Esophagus muscularis mucosa (tissue), 4 donors: ENCODE data around the gene FGF12.

Experiments used
- CTCF ChIP-seq, 3 experiments: fragments of 200-600 bp in 2 of 3; fragments of 450-650 bp in 1 of 3; sonication (generic) in 2 of 3; IDR thresholded peaks; one replicate each; pipeline ENCODE4 v1.5.1; 2017 to 2019; ENCODE audit warnings: antibody characterized with exemption in 3 of 3, mild to moderate bottlenecking in 2 of 3, moderate library complexity in 1 of 3
- EP300 ChIP-seq: sonication (generic); formaldehyde crosslinking; IDR thresholded peaks from one replicate; pipeline ENCODE4 v1.6.1; 2017; ENCODE audit warnings: antibody characterized with exemption
- POLR2A ChIP-seq: fragments of 450-650 bp; IDR thresholded peaks from one replicate; pipeline ENCODE4 v1.6.1; 2017; ENCODE audit warnings: antibody characterized with exemption, moderate library complexity, mild to moderate bottlenecking, low read depth
- POLR2AphosphoS5 ChIP-seq, 2 donors: sonication (generic); formaldehyde crosslinking; IDR thresholded peaks; one replicate each; pipeline ENCODE4 v1.6.1; 2017; ENCODE audit warnings: antibody characterized with exemption in 2 of 2

- TF ChIP-seq POLR2A (no peak), POLR2AphosphoS5 (IDR thresholded peaks at IDR 0.05) (no peak), EP300 (no peak), CTCF (IDR thresholded peaks at IDR 0.05) (no peak)
Measured at GRCh38 chr3:192373586-192373985, 353.8 kb downstream of the FGF12 start.
